Stimulated activated CD8-positive, alpha-beta memory T cell treated with anti-CD3 and anti-CD28 coated beads, Interleukin-4, amount 100 ng/mL, for 4 hours (primary cell): ENCODE data around the gene SIPA1L2.
"Not testable (repeated sequence)": the region's sequence is repeated elsewhere in the genome, so short reads cannot be mapped to it uniquely, and the experiment has no call there.

Experiments used
- DNase-seq, 2 donors: peaks; one replicate each; pipeline ENCODE4 v3.0.0-alpha.2; 2020; ENCODE audit warnings: low read depth in 2 of 2, low spot score in 1 of 2

The SIPA1L2 gene

DNA sequence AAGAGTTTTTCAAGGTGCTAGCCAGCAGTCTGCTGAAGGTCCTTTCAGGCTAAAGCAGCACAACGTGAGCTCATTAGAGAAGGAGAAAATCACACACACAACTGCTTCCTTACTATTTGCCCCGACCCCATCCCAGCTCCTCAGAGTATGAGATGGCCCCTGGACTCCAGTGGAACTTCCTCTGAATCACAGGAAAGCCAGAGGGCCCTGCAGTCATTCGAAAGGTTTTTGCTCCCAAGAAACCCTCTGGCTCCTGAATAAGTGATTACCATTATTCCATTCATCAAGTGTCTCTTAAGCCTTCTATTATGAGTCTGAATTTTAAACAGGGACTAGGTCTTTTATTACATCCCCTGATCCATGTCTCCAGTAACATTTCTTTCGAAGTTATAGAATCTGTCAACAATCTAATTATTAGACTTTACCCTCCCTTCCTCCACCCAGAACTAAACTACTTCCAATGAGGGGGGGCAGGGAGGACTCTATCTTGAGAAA, 14.6 kb downstream of the SIPA1L2 start:
- DNase-seq: no peak

DNA sequence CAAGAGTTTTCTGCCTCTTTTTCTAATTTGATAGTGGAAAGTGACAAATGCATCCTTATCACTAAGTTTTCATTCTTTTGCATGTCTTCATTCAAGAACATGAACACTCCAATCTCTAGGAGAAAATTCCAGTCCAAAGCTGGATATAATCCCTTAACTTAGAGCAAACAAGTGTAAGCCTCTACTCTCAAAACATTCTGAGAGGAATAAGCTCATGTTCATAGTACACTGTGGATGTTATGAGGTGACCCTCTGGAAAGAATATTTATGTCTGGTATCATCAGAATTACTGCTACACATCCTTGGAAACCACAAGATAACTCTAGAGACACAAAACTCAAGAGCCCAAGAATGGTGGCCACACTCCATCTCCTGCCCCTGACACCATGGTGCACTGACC, 15.1 kb downstream of the SIPA1L2 start:
- no peak for DNase-seq

DNA sequence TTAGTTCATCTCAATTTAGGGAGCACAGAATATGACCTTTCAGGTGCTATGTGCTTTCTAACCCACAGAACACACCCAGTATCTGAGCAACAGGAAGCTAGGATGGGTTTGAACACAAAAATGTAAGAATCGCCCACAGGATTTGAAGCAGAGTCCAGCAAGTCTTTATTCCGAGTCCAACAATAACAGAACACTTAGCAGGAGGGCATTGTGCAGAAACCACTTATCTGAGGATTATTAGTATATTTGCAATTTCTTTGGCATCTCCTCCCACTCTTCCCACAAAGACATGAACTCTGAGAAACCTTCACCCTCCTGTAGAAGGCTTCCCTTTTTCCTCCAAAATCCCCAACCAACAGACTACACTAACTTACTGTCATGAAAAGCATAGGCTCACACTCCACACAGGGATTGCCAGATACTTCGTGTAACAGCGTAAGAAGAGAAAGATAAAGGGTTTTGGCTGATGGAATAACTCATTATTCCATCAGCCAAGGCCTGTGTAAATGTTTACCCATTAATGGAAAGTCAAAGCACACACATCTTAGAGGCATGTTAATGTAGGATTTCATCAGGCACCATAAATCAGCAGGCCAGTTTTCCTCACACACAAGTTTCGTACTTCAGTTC, 16.1 kb downstream of the SIPA1L2 start:
- no peak for DNase-seq

DNA sequence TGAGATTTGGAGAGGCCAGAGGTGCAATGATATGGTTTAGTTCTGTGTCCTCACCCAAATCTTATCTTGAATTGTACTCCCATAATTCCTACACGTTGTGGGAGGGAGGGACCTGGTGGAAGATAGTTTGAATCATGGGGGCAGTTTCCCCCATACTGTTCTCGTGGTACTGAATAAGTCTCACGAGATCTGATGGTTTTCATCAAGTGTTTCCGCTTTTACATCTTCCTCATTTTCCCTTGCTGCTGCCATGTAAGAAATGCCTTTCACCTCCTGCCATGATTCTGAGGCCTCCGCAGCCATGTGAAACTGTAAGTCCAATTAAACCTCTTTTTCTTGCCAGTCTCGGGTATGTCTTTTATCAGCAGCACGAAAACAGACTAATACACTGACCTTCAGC, 17.1 kb downstream of the SIPA1L2 start:
- DNase-seq: not testable (repeated sequence)

DNA sequence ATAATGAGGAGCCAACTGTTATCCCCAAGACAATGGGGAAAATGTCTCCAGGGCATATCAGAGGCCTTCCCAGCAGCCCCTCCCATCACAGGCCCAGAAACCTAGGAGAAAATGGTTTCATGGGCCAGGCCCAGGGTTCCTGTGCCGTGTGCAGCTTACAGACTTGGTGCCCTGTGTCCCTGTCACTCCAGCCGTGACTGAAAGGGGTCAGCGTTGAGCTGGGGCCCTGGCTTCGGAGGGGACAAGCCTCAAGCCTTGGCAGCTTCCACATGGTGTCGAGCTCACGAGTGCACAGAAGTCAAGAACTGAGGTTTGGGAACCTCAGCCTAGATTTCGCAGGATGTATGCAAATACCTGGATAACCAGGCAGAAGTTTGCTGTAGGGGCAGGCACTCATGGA, 18.1 kb downstream of the SIPA1L2 start:
- DNase-seq: no peak

DNA sequence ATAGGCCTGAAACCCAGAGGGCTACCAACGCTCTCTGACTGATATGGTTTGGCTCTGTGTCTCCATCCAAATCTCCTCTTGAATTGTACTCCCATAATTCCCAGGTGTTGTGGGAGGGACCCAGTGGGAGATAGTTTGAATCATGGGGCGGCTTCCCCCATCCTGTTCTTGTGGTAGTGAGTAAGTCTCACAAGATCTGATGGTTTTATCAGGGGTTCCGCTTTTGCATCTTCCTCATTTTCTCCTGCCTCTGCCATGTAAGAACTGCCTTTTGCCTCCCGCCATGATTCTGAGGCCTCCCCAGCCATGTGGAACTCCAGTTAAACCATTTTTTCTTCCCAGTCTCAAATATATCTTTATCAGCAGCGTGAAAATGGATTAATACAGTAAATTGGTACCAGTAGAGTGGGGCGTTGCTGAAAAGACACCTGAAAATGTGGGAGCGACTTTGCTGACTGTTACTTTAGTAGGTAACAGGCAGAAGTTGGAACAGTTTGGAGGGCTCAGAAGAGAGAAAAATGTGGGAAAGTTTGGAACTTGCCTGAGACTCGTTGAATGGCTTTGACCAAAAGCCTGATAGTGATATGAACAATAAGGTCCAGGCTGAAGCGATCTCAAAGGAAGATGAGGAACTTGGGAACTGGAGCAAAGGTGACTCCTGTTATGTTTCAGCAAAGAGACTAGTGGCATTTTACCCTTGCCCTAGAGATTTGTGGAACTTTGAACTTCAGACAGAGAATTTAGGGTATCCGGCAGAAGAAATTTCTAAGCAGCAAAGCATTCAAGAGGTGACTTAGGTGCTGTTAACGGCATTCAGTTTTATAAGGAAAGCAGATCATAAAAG, 18.8 kb downstream of the SIPA1L2 start:
- DNase-seq: not testable (repeated sequence)

DNA sequence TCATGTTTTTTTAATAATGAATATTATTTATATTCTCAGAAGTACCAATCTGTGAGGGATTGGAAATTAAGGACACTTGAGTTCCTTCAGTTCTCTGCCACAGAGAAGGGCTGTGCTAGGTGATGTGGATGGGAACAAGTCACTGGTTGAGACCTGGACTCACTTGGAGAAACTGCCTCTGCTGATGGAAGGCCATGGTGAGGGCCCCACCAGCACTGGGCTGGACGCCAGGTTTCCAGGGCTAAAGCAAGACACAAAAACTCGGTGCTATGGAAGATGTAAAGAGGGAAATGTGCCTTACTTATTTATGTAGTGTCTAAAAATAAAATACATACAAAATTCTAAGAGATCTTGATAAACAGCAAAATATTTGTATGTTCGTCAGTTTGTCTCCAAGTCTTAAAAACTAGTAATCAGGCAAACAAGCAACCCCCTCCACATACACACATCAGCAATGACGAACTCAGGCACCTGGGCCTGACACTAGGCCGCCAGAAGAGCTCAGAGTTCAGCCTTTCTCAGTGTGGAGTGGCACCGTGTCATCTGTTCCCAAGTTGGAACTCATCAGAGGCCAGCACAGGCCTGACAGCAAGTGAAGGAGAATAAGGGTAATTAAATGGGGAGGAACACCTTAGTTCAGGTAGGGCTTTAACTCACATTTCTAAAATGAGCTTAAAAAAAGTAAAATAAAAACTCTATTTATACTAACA, 19.6 kb downstream of the SIPA1L2 start:
- DNase-seq: no peak

DNA sequence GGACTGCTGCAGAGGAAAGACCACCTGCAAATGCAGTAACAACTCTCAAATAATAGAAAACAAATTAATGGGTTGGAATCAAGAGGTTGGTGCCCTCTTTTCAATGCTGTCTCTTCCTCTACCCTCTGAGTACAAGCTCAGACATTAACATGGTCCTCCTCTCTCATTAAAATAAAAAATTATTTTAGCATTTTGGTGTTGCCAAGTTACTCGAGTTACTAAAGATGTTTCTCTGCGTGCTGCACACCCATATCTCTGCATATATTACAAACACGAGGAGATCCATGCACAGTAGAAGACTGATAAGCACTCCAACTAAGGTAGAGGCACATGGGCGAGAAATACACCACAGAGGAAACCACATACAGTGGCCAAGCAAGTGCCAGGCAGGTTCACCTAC, 21.5 kb downstream of the SIPA1L2 start:
- no peak for DNase-seq

DNA sequence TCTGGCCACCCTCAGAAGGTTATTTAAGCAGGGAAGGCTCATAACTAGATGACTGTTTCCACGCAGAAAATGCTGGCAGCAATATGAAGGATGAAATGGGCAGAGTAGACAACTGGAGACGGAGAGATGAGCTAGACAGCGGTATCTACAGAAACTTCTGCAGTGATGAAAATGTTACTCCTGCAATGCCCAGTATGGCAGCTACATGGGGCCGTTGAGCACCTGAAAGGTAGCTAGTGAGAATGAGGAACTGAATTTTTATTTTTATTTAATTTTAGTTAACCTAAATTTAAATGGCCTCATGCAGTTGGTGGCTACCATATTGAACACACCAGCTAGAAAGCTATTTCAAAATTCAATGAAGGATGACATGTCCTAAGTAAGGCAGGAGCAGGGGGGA, 27.3 kb downstream of the SIPA1L2 start:
- DNase-seq: no peak

DNA sequence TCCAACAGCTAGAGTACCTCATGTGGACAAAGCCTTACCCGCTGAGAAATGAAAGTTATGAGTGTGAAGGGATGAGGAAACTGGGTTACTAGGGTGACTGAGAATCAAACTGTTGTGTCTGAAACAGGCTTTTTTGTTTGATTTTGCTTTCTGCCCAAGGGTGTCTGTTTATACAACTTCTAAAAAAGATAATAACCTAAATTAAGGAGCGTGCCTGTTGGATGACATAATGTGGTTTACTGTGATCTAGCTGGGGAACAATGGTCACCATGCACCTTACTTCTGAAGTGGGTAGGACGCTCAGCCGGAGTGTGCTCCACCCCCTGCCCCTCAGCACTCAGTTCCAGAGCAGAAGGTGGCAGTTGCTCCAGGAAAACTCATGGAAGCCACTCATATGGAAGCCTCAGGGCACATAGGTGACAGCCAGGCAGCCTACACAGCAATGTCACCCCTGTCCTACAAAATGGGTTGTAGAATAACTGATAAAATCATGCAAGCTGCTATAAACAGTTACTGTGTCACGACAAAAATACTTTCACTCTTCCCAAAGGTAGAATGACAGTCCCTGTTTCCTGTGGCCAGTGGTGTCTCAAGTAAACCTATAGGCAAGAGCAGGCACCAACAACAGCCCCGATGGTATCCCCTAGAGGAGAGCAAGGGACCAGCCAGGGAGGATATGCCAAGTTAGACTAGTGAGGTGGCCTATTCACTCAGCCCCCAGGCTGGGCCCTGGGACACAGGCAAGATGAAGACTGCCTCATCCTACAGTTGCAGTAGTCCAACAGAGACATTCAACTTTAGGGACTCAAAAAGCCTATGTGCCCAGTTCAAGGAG, 29.3 kb downstream of the SIPA1L2 start:
- no peak for DNase-seq

DNA sequence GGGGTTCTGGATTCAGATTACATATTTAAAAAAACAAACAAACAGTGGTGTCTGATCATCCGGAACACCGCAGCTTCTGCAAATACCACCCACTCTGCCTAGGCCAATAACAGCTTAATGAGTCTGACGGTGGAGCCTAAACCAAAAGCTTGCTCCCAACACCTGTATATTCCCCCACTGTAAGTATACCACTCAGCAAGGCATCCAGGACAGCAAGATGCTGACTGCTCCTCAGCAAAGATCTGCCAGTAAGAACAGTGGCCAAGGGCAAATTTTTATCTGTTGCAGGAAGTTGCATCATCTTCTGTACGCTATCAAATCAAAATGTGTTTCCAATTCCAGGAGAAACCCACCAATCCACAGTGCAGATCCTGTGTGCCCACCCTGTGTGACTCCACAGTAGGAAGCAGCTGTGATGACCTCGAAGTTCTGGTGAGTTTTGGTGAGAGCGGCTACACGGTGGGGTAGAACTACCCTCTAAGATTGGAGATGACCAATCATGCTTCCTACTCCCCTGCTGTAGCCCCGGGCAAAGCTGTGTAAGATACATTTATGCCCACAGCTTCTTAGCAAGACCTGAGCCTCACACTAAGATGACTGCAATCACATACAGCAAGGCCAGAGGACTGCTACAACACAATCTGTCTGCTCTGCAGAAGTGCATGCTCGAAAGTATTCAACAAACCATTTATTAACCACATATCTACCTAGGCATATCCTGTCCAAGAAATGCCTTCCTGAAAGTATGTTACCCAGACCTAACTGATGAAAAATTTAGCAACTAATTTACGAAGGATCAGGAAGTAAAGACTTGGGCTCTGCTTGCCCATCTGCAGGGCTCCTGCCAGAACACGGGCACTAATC, 30.5 kb downstream of the SIPA1L2 start:
- DNase-seq: no peak

DNA sequence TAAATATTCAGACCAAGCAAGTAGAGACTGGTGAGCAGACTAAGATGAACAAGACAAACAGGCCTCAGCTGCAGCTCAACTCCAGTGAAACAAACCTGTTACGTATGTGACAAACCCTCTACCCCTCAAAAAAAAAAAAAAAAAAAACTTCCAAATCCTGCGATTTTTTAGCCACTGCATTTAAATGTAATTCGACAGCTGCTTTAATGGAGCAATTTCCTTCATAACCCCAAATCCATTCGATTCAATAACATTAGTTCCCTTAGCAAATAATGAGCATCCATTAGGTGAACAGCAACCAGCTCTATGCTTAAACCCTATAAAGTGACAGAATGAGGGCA, 31.1 kb downstream of the SIPA1L2 start:
- no peak for DNase-seq

DNA sequence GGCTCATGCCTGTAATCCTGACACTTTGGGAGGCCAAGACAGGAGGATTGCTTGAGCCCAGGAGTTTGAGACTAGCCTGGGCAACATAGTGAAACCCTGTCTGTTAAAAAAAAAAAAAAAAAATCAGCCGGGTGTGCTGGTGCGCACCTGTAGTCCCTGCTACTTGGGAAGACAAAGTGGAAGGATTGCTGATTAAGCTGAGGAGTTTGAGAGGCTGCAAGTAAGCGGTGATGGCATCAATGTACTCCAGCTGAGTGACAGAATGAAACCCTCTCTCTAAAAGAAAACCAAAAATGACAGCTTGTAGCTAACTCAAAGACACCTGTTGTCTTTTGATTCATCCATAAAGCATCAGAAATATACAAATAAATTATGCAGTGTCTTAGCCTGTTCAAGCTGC, 31.8 kb downstream of the SIPA1L2 start:
- no peak for DNase-seq

DNA sequence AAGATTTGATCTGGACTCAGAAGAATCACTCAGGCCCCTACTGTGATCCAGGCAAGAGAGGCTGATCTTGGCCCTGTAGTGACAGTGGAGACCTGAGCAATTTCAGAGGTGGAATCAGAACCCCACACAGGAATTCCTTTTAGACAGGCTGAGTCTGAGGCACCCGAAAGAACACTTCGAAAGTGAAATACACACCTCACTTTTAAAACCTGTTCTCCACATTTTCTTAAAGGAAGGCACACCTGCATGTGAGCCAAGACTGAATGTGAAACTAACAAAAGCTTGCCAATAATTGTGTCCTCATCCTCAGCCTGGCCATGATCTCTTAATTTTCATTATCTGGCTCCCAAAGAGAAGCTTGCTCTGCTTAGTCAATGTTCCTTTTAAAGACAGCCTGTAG, 32.2 kb downstream of the SIPA1L2 start:
- DNase-seq: no peak

DNA sequence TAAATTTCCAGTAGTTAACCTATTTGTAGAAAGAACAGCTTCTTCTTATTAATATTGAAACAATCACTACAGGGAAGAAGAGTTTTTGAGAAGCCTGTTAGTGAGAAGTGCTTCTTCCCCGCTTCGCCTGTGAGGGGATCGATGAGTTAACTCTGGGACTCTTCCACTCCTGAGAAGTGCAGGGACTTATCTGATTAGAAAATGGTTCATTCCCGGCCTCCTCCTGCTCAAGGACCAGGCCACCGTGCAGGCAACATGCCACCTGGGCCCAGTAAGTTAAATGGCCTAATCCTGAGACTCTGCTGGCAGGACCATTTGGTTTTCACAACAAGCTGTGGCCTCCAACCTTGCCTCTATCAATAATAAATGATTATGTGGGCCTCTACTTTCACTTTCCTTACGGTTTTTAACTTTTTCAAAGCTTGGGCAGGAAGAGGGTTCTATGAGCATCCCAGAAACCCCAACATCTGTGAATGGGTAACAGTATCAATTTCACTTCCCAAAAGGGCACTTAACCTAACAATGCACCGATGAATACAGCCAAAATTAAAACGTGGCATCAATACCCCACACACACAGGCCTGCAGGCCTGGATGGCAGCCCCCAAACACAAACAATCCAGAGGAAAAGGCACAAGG, 33.1 kb downstream of the SIPA1L2 start:
- DNase-seq: no peak

DNA sequence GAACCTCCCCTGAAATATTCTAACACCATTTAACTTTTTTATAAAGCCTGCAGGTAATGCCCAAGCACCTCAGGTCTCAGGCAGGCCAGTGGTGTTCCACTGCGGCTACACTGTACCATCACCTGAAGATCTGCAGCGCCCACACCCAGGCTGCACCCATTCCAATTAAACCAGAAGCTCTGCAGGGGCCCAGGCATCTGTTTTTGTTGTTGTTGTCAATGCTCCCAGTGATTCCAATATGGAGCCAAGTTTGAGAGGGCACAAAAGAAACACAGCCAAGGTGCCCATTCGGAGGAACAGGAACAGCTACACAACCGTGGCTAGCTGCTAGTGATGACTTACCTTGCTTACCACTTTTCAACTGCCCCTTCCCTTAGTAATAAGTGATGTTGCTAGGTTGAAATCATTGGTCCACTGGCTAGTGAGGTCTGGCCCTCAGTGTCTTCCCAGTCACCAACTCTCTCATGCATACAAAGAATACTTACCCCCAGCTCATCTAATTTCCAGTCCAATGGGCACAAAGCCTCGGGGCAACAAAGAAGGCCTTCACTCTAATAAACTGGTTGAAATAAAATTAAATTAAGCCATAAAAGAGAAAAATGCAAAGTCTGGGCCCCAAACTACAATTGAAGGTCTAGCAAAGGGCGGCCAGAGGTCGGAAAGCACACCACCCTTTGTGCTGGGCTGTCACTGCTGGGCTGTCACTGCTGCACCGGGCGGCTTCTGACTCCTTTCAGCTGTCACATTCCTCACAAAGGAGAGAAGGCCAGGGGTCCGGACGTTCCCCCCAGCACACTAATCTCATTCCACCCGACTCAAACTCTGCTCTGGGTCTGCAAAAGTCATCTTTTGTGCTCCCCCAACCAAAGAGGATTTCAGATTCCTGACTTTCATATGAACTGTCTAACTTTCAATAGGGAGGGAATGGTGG, 34.9 kb downstream of the SIPA1L2 start:
- no peak for DNase-seq

DNA sequence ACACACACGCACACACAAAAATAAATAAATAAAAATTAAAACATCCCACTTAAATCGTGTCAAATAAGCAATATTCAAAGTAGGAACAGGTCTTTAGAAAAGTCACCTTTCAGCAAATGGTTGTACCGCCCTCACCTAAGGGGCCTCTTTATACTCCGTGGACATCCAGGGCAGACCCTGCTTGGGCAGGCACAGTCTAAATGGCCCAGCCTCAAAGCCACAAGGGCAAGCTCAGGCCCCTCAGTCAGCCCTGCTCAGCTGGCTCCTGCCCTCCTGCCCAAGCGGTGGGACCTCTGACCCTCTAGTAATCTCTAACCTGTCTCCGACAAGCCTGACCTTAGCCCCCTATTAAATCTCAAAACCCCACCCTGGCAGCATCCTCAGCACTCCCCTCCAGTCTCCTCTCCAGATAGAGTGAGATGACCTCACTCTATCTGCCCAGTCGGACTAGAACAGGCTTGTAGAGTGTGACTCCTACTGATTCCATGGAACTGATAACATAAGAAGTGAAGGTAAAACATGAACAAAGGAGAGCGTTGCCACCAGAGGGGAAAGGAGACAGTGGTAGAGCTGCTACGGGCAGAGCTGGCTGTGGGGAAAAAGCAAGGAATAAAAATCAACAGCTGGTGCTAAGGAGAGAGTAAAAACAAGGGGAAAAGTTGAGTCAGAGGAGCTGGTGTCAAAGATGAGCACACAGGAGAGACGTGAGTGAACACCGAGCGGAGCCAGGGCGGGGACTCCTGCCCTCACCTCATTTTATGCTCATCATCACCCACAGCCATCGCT, 36.0 kb downstream of the SIPA1L2 start:
- DNase-seq: no peak

DNA sequence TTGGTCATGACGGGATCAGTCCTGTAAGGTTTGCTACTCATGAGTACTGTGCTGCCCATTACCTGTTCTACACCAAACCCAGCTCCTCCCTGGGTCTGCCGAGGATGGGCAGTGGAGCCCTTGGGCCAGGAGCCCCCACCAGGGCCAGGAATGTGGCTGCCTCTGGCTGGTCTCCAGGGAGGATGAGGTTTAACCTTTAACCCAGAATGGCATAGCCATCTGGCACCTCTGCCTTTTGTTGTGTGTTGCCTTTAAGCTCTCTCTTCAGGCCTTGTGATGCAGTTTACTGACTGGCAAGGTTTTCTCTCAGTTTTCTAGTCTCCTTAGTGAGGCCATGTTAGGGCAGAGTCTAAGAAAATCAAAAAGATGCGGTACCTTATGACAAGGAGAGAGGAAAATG, 38.6 kb downstream of the SIPA1L2 start:
- DNase-seq: no peak
